RWPE1 (cell line): Measurements from ENCODE around the gene VCL.

ENCODE experiments used
- CTCF ChIA-PET: fragments of 350-600 bp; sonication (Branson Sonifier 250); formaldehyde crosslinking; extraction: SDS; loops from one replicate; lab custom pipeline; 2021; lab: Yijun Ruan, JAX
- POLR2A ChIA-PET: fragments of 400-600 bp; formaldehyde crosslinking; extraction: SDS; loops from one replicate; lab custom pipeline; 2020; ENCODE audit warnings: antibody characterized with exemption; ENCODE audit not compliant: low non-redundant PET; lab: Yijun Ruan, JAX
- DNase-seq: peaks from one replicate; pipeline ENCODE4 v3.0.0; 2012; ENCODE audit warnings: low spot score
- H3K27ac ChIP-seq: fragments of 450-650 bp; 2 replicates; pipeline ENCODE4 v1.5.1; 2017
- CTCF ChIP-seq: fragments of 450-650 bp; conservative IDR thresholded peaks from 2 replicates; pipeline ENCODE4 v1.5.1; 2017; ENCODE audit warnings: low read depth, mild to moderate bottlenecking

Gene VCL

GRCh38 chr10:73965890-73966768 lies 31.8 kb upstream of the VCL start:
- H3K27ac ChIP-seq, result peak overlapping the region; percentile 88
- ChIA-PET CTCF (interaction anchor here (0.5 to 0.8 kb wide), 2 partner anchors 25 to 167 kb away, joined by 3 to 7 read pairs; no protein-coding TSS in a partner anchor), POLR2A (no interaction called here)
- DNase-seq, result peak; percentile 90
- no peak for TF ChIP-seq CTCF

GRCh38 chr10:73967022-73967429 lies 30.9 kb upstream of the VCL start:
- CTCF ChIA-PET, result interaction anchor here (0.7 kb wide), 1 partner anchor 87 kb away, joined by 3 read pairs; no protein-coding TSS in a partner anchor
- no peak for TF ChIP-seq CTCF
- POLR2A ChIA-PET, result no interaction called here
- DNase-seq, result peak; percentile 19
- H3K27ac ChIP-seq, result peak overlapping the region; percentile 88

- TF ChIP-seq CTCF, result no peak
- ChIA-PET POLR2A (no interaction called here), CTCF (interaction anchor here (0.7 to 1.1 kb wide), 2 partner anchors 23 to 27 kb away, joined by 3 to 4 read pairs; no protein-coding TSS in a partner anchor)
- DNase-seq, result no peak
- H3K27ac ChIP-seq, result peak overlapping the region; percentile 88; the same call in 1 of the 2 replicates
Measured at GRCh38 chr10:73967544-73967943, 30.4 kb upstream of the VCL start.

GRCh38 chr10:73968098-73968521 lies 29.8 kb upstream of the VCL start:
- TF ChIP-seq CTCF, result no peak
- H3K27ac ChIP-seq, result no peak overlapping the region
- CTCF ChIA-PET, result interaction anchor here (0.7 to 1.1 kb wide), 2 partner anchors 22 to 28 kb away, joined by 3 to 4 read pairs; no protein-coding TSS in a partner anchor
- DNase-seq, result no peak
- POLR2A ChIA-PET, result no interaction called here

- TF ChIP-seq CTCF, result no peak
- no peak overlapping the region for H3K27ac ChIP-seq
- CTCF ChIA-PET, result interaction anchor here (0.6 kb wide), 1 partner anchor 112 kb away, joined by 5 read pairs; no protein-coding TSS in a partner anchor
- POLR2A ChIA-PET, result no interaction called here
- DNase-seq, result no peak
Measured at GRCh38 chr10:73969224-73969841, 28.6 kb upstream of the VCL start.

- no peak for TF ChIP-seq CTCF
- no peak overlapping the region for H3K27ac ChIP-seq
- ChIA-PET POLR2A (no interaction called here), CTCF (interaction anchor here (0.6 kb wide), 1 partner anchor 557 kb away, joined by 3 read pairs; the partner anchor contains the start of gene ANXA7)
- no peak for DNase-seq
Measured at GRCh38 chr10:73970845-73971244, 27.1 kb upstream of the VCL start.
